GM18526 (cell line): Measurements from ENCODE around the gene MYL3.

ENCODE experiments used
- POLR2A ChIP-seq: IDR thresholded peaks from 3 replicates; pipeline ENCODE4 v1.6.1; 2011; ENCODE audit not compliant: insufficient read length; ENCODE audit errors: extremely low read depth

The MYL3 gene

DNA sequence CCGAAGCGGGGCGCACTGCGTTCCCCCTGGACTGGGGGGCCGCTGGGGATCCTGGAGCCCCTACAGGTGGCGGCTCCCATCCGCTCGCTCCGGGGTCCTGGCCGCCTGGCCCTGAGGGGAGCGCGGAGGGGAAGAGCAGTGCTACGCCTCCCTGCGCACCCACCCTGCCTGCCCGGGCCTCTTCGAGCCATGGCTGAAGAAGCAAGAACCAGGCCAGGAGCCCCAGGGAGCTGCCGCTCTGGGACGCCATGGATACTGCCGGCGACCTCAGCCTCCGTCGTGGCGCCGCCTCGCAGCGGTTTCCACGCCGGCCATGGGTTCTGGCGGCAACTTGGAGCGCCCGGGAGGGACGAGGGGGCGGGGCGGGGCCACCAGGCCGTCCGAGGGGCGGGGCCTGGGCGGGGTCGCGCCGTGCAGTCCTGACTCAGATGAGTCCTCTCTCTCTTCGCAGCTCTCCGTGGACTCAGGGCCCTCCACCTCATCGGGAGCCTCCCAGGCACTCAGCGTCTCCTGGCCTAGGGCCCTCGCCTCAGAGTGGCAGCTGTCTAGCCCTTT lies 50.9 kb downstream of the MYL3 start:
- no peak for TF ChIP-seq POLR2A

DNA sequence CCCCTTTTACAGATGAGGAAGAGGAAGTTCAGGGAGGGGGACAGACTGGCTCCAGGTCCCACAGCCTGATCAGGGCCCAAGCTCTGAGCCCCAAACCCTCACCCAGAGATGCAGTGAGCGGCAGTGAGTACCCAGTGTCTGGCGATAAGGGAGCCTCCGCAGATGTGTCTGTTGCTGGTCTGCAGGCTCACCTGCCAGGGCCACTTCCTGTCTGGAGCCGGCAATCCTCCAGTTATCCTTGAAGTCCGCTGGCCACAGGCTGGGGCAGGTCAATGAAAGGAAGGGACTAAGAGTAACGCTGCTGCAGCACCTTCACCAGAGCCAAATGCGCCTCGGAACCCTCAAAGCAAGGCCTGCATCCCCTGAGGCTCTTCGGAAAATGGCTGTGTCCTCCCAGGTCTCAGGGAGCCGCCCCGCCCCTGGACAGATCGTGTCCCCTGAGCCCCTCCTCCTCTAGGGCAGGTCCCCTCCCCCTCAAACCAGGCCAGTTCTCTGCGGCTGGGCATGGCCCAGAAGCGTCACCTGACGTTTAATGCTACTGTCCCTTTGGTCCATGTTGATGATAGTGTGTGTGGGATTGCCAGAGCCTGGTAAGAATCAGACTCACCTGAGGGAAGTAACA lies 51.5 kb downstream of the MYL3 start:
- TF ChIP-seq POLR2A = no peak
